HEK293 (cell line): Measurements from ENCODE around the gene CLDN7.

Experiments
- KLF10 ChIP-seq: fragments of 450-650 bp; IDR thresholded peaks from 2 replicates; pipeline ENCODE4 v1.5.1; 2018; ENCODE audit warnings: missing biosample characterization, mild to moderate bottlenecking, missing genetic modification characterization
- ZBTB21 ChIP-seq: fragments of 450-650 bp; formaldehyde crosslinking; IDR thresholded peaks from 2 replicates; pipeline ENCODE4 v1.5.1; 2017; ENCODE audit warnings: missing biosample characterization, missing genetic modification characterization
- ZNF121 ChIP-seq: fragments of 450-650 bp; formaldehyde crosslinking; IDR thresholded peaks from 2 replicates; pipeline ENCODE4 v1.5.1; 2016; ENCODE audit warnings: missing biosample characterization, missing genetic modification characterization
- ZNF24 ChIP-seq: fragments of 450-650 bp; formaldehyde crosslinking; IDR thresholded peaks from 2 replicates; pipeline ENCODE4 v1.5.1; 2016; ENCODE audit warnings: missing biosample characterization, missing genetic modification characterization
- TF ChIP-seq, protein P1 (sequence below): fragments of 450-650 bp; formaldehyde crosslinking; IDR thresholded peaks from 2 replicates; pipeline ENCODE4 v1.5.1; 2016; ENCODE audit warnings: missing biosample characterization, missing genetic modification characterization
- TF ChIP-seq, protein P2 (sequence below): fragments of 450-650 bp; formaldehyde crosslinking; IDR thresholded peaks from 2 replicates; pipeline ENCODE4 v1.5.1; 2016; ENCODE audit warnings: missing biosample characterization, missing genetic modification characterization

DNA sequence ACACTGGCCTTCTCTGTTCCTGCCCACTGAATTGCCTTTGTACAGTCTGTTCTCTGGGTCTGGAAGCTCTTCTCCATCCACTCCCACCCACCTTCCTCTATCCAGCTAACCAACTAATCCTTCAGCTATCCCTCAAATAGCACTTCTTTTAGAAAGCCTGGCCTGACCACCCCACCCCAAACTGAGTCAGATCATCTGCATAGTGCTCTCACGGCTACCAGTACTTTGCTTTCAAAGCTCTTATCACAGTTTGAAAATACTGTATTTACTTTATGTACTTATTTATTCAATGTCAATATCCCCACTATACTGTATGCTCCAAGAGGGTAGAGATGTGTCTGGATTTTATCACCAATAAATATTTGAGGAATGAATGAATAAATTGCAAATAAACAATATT, 4.5 kb upstream of the CLDN7 start:
- TF ChIP-seq ZBTB21 (tag by site-specific recombination) = no peak
- TF ChIP-seq, protein P1, sequence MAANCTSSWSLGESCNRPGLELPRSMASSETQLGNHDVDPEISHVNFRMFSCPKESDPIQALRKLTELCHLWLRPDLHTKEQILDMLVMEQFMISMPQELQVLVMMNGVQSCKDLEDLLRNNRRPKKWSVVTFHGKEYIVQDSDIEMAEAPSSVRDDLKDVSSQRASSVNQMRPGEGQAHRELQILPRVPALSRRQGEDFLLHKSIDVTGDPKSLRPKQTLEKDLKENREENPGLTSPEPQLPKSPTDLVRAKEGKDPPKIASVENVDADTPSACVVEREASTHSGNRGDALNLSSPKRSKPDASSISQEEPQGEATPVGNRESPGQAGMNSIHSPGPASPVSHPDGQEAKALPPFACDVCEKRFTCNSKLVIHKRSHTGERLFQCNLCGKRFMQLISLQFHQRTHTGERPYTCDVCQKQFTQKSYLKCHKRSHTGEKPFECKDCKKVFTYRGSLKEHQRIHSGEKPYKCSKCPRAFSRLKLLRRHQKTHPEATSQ (tag by site-specific recombination) = no peak
- no peak for TF ChIP-seq KLF10 (tag by site-specific recombination)
- no peak for TF ChIP-seq ZNF121
- TF ChIP-seq, protein P2, sequence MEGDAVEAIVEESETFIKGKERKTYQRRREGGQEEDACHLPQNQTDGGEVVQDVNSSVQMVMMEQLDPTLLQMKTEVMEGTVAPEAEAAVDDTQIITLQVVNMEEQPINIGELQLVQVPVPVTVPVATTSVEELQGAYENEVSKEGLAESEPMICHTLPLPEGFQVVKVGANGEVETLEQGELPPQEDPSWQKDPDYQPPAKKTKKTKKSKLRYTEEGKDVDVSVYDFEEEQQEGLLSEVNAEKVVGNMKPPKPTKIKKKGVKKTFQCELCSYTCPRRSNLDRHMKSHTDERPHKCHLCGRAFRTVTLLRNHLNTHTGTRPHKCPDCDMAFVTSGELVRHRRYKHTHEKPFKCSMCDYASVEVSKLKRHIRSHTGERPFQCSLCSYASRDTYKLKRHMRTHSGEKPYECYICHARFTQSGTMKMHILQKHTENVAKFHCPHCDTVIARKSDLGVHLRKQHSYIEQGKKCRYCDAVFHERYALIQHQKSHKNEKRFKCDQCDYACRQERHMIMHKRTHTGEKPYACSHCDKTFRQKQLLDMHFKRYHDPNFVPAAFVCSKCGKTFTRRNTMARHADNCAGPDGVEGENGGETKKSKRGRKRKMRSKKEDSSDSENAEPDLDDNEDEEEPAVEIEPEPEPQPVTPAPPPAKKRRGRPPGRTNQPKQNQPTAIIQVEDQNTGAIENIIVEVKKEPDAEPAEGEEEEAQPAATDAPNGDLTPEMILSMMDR (tag by site-specific recombination) = no peak
- TF ChIP-seq ZNF24 = no peak
